Keratinocyte (primary cell): ENCODE measurements around the gene RPL41. TPM values are rescaled to one million over a fixed set of nuclear protein-coding genes. Genes with fewer than 3 reads are reported as not detected.

Experiments
- DNase-seq: peaks from one replicate; pipeline ENCODE4 v3.0.0-alpha.2; 2011; ENCODE audit warnings: low read depth, missing footprints, low spot score
- FAIRE-seq: peaks from 2 replicates; lab custom pipeline; 2011; peaks lifted over from hg19 to GRCh38; lab: Jason Lieb, UNC
- H2AFZ ChIP-seq: 2 replicates; pipeline ENCODE4 v1.6.0; 2012; ENCODE audit warnings: low read length, control low read depth, inconsistent platforms; ENCODE audit not compliant: control insufficient read depth
- H3K27ac ChIP-seq: 2 replicates; pipeline ENCODE4 v1.5.1; 2011; ENCODE audit warnings: low read length; ENCODE audit not compliant: control insufficient read depth, insufficient read depth
- H3K27me3 ChIP-seq: 3 replicates; pipeline ENCODE4 v1.6.0; 2011; ENCODE audit warnings: low read length; ENCODE audit not compliant: control insufficient read depth, insufficient read depth; ENCODE audit errors: extremely low read depth
- H3K36me3 ChIP-seq, 2 experiments: 2 replicates in 1 of 2; 3 replicates in 1 of 2; pipeline ENCODE4 v1.5.1; 2011; ENCODE audit warnings: low read length in 2 of 2, mild to moderate bottlenecking in 1 of 2; ENCODE audit not compliant: control insufficient read depth in 2 of 2, insufficient read depth in 2 of 2; ENCODE audit errors: extremely low read depth in 1 of 2
- H3K4me1 ChIP-seq: 3 replicates; pipeline ENCODE4 v1.5.1; 2011; ENCODE audit warnings: low read length; ENCODE audit not compliant: control insufficient read depth, insufficient read depth; ENCODE audit errors: extremely low read depth
- H3K4me2 ChIP-seq: 3 replicates; pipeline ENCODE4 v1.6.0; 2011; ENCODE audit warnings: low read depth, low read length; ENCODE audit not compliant: control insufficient read depth, insufficient read depth; ENCODE audit errors: extremely low read depth
- H3K4me3 ChIP-seq, 3 experiments: fragments of 200-600 bp in 1 of 3; sonication (generic) in 1 of 3; 2 replicates in 2 of 3; 3 replicates in 1 of 3; pipeline ENCODE4 v1.5.1; 2011 to 2016; ENCODE audit warnings: low read length in 3 of 3, mild to moderate bottlenecking in 3 of 3, control low read depth in 2 of 3, inconsistent platforms in 1 of 3, low read depth in 1 of 3, mixed read lengths in 1 of 3, mixed run types in 1 of 3, moderate library complexity in 1 of 3; ENCODE audit not compliant: control insufficient read depth in 2 of 3, insufficient read depth in 2 of 3; ENCODE audit errors: extremely low read depth in 1 of 3
- H3K79me2 ChIP-seq: 2 replicates; pipeline ENCODE4 v1.6.0; 2012; ENCODE audit warnings: low read length; ENCODE audit not compliant: control insufficient read depth, insufficient read depth
- H3K9ac ChIP-seq: 3 replicates; pipeline ENCODE4 v1.6.0; 2011; ENCODE audit warnings: low read length; ENCODE audit not compliant: control insufficient read depth, insufficient read depth; ENCODE audit errors: extremely low read depth
- H3K9me1 ChIP-seq: 3 replicates; pipeline ENCODE4 v1.6.0; 2011; ENCODE audit warnings: low read length; ENCODE audit not compliant: control insufficient read depth, insufficient read depth; ENCODE audit errors: extremely low read depth
- H3K9me3 ChIP-seq: 2 replicates; pipeline ENCODE4 v1.5.1; 2012; ENCODE audit warnings: low read depth, low read length; ENCODE audit not compliant: control insufficient read depth
- H4K20me1 ChIP-seq: 3 replicates; pipeline ENCODE4 v1.6.0; 2011; ENCODE audit warnings: low read length; ENCODE audit not compliant: control insufficient read depth, insufficient read depth; ENCODE audit errors: extremely low read depth
- EZH2 ChIP-seq: IDR thresholded peaks from one replicate; pipeline ENCODE4 v1.6.1; 2012; ENCODE audit warnings: inconsistent platforms, mild to moderate bottlenecking, low read length, moderate library complexity
- dilution Hi-C: fragments of 300-500 bp; cut with MboI; formaldehyde crosslinking; loops from one replicate; pipeline ENCODE4 v1.7.0; 2020; ENCODE audit warnings: low sequenced_read_pairs; ENCODE audit not compliant: extremely low pct_ligation_motif_present
- polyA plus RNA-seq, 5 experiments: library from polyadenylated mRNA; depleted of rRNA in 3 of 5; stranded (reverse) in 3 of 5; stranded (forward) in 1 of 5; unstranded in 1 of 5; fragments of >200 nt; gene quantifications; 1 replicate in 1 of 5; 2 replicates in 3 of 5; 3 replicates in 1 of 5; pipeline versions ENCODE4 v1.2.1 to v1.2.3, GENCODE V29; 2011 to 2012; ENCODE audit warnings: missing spikeins in 2 of 5, low read depth in 1 of 5, low replicate concordance in 1 of 5
- TF ChIP-seq, protein P1 (sequence below), 3 experiments: IDR thresholded peaks in 1 of 3; conservative IDR thresholded peaks in 1 of 3; optimal IDR thresholded peaks in 1 of 3; 2 replicates in 2 of 3; 3 replicates in 1 of 3; pipeline versions ENCODE3 to v1.5.1; 2011; ENCODE audit warnings: low read length in 3 of 3, mild to moderate bottlenecking in 3 of 3, moderate library complexity in 2 of 3, control low read depth in 1 of 3, inconsistent platforms in 1 of 3; ENCODE audit not compliant: insufficient read depth in 2 of 3; ENCODE audit errors: extremely low read depth in 1 of 3

Gene RPL41
- polyA plus RNA-seq, 1 donor (not counting 4 experiments of a cell fraction or from before 2014, with no cell fraction given) = 10,481 TPM

DNA sequence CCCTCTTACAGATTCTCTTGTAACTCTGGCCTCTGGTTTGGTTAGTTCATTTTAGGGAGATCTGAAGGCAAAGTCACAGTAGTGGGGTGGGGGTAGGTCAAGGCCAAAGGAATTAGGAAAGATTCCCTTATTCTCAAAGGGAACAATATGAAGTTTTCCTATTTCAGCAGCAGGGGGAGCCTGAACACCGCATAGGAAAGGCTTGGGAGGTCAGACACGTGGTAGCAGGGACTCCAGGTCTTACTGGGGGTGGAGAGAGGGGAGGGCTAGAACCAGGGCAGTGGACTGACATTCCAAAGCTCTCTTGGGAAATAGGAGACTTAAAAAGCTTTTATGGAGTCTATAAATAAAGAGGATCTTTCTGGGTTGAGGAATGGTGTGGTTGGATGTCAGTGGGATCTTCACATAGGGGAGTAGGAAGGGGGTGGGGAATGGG is 2.9 kb downstream of the RPL41 start:
- Histone ChIP-seq H3K4me2 (peak overlapping the region; percentile 93), H3K79me2 (peaks cover 11% of the 10 kb centered on the region), H3K27ac (peak overlapping the region; percentile 66), H2AFZ (no peak overlapping the region), H3K27me3 (no peaks in the 10 kb centered on the region), H3K9me3 (no peaks in the 10 kb centered on the region), H4K20me1 (no peaks in the 10 kb centered on the region), H3K9me1 (no peaks in the 10 kb centered on the region), H3K4me1 (peaks cover 26% of the 10 kb centered on the region), H3K9ac (peak overlapping the region; percentile 77), H3K4me3 (peak overlapping the region in 2 of 3 experiments; percentile 71 to 72), H3K36me3 (peaks cover 3 to 27% of the 10 kb centered on the region in 2 experiments)
- FAIRE-seq (peak; percentile 71), DNase-seq (no peak)
- no peak for TF ChIP-seq EZH2
- TF ChIP-seq, protein P1, sequence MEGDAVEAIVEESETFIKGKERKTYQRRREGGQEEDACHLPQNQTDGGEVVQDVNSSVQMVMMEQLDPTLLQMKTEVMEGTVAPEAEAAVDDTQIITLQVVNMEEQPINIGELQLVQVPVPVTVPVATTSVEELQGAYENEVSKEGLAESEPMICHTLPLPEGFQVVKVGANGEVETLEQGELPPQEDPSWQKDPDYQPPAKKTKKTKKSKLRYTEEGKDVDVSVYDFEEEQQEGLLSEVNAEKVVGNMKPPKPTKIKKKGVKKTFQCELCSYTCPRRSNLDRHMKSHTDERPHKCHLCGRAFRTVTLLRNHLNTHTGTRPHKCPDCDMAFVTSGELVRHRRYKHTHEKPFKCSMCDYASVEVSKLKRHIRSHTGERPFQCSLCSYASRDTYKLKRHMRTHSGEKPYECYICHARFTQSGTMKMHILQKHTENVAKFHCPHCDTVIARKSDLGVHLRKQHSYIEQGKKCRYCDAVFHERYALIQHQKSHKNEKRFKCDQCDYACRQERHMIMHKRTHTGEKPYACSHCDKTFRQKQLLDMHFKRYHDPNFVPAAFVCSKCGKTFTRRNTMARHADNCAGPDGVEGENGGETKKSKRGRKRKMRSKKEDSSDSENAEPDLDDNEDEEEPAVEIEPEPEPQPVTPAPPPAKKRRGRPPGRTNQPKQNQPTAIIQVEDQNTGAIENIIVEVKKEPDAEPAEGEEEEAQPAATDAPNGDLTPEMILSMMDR (optimal IDR thresholded peaks at IDR 0.05 in 1 of 3, IDR thresholded peaks at IDR 0.05 in 1 of 3, conservative IDR thresholded peaks at IDR 0.05 in 1 of 3; ENCODE audit: extremely low read depth in 1 of 3, insufficient read depth in 2 of 3, low read length in 3 of 3) = peak; percentile 75 to 83 (median 79)
- dilution Hi-C loops = no loop called here

DNA sequence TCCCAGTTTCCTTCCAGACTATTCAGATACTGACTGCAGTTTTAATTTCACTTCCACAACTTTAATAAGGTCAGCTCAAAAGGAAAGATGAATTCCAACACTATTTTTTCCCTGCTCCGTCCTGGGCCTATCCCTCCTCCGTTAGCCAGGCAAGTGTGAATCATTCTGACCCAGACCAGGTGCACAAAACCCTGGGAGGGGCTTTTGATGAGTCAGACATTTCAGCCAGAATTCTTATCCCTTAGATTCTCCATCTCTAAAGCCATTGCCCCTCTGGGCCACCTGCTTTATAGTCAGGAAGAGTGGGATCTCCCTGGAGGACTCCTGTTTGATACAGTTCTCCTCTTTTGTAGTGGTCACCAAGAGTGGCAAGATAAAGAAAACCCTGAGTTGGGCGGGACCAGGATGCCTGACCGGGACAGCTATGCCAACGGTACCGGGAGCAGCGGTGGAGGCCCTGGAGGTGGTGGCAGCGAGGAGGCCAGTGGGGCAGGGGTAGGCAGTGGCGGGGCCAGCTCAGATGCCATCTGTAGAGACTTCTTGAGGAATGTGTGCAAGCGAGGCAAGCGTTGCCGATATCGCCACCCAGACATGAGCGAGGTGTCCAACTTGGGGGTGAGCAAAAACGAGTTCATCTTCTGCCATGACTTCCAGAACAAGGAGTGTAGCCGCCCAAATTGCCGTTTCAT is 3.9 kb downstream of the RPL41 start:
- Histone ChIP-seq H3K9me1 (no peaks in the 10 kb centered on the region), H3K4me1 (peaks cover 24% of the 10 kb centered on the region), H3K79me2 (peaks cover 11% of the 10 kb centered on the region), H4K20me1 (no peaks in the 10 kb centered on the region), H3K36me3 (peaks cover 3 to 27% of the 10 kb centered on the region in 2 experiments), H3K27ac (peak overlapping the region; percentile 66), H3K9ac (peak overlapping the region; percentile 77), H3K9me3 (no peaks in the 10 kb centered on the region), H3K4me2 (peak overlapping the region; percentile 93), H3K27me3 (no peaks in the 10 kb centered on the region), H3K4me3 (peak overlapping the region in 2 of 3 experiments; percentile 50 to 54), H2AFZ (no peak overlapping the region)
- peak; percentile 13 for FAIRE-seq
- DNase-seq = no peak
- dilution Hi-C loops = loop anchor here (10.0 kb wide), 1 partner anchor 54 kb away; no protein-coding TSS in a partner anchor
- TF ChIP-seq EZH2 = no peak
- TF ChIP-seq, protein P1 (optimal IDR thresholded peaks at IDR 0.05 in 1 of 3, IDR thresholded peaks at IDR 0.05 in 1 of 3, conservative IDR thresholded peaks at IDR 0.05 in 1 of 3; ENCODE audit: extremely low read depth in 1 of 3, insufficient read depth in 2 of 3, low read length in 3 of 3) = no peak
